Measurements from ENCODE around the gene SLC22A12.

- TF ChIP-seq, protein P1, sequence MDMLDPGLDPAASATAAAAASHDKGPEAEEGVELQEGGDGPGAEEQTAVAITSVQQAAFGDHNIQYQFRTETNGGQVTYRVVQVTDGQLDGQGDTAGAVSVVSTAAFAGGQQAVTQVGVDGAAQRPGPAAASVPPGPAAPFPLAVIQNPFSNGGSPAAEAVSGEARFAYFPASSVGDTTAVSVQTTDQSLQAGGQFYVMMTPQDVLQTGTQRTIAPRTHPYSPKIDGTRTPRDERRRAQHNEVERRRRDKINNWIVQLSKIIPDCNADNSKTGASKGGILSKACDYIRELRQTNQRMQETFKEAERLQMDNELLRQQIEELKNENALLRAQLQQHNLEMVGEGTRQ (IDR thresholded peaks at IDR 0.05; ENCODE audit: borderline replicate concordance, low read depth, low read length), result no peak
- TF ChIP-seq EP300 (IDR thresholded peaks at IDR 0.05; ENCODE audit: borderline replicate concordance in 1 of 2, low read depth in 1 of 2, low read length in 1 of 2), result no peak
- no peak for TF ChIP-seq SIN3A (IDR thresholded peaks at IDR 0.05; ENCODE audit: borderline replicate concordance, low read depth, low read length)
- no peak for TF ChIP-seq POLR2AphosphoS5 (IDR thresholded peaks at IDR 0.05; ENCODE audit: low read depth, low read length)
Observed at GRCh38 chr11:64558065-64558745, 32.8 kb upstream of the SLC22A12 start.
